Mesothelial cell of epicardium (in vitro differentiated cells): Measurements from ENCODE around the gene APBA3. TPM values are rescaled to one million over a fixed set of nuclear protein-coding genes. Genes with fewer than 3 reads are reported as not detected.

Experiments
- DNase-seq, 2 experiments: peaks; one replicate each; pipeline ENCODE4 v3.0.0; 2021; ENCODE audit warnings: low spot score in 2 of 2; ENCODE audit not compliant: unreplicated experiment in 2 of 2
- H3K27ac Mint-ChIP-seq: 2 replicates; pipeline ENCODE4 v1.8.0; 2021; ENCODE audit warnings: mixed read lengths
- H3K27me3 Mint-ChIP-seq: 2 replicates; pipeline ENCODE4 v1.8.0; 2021; ENCODE audit warnings: low read depth, mixed read lengths
- H3K36me3 Mint-ChIP-seq: 2 replicates; pipeline ENCODE4 v1.8.0; 2021; ENCODE audit warnings: mixed read lengths
- H3K4me1 Mint-ChIP-seq: 2 replicates; pipeline ENCODE4 v1.8.0; 2021; ENCODE audit warnings: mixed read lengths
- H3K4me3 Mint-ChIP-seq: 2 replicates; pipeline ENCODE4 v1.8.0; 2021; ENCODE audit warnings: mild to moderate bottlenecking, moderate library complexity, mixed read lengths
- H3K9me3 Mint-ChIP-seq: 2 replicates; pipeline ENCODE4 v1.8.0; 2021; ENCODE audit warnings: mixed read lengths
- total RNA-seq: library from RNA; stranded (reverse); gene quantifications from 3 replicates; pipeline ENCODE4 v1.2.1, GENCODE V29; 2021
- TF ChIP-seq, protein P1 (sequence below): fragments of 200-600 bp; sonication (generic); IDR thresholded peaks from one replicate; pipeline ENCODE4 v1.5.0; 2021; ENCODE audit warnings: antibody characterized with exemption; ENCODE audit not compliant: unreplicated experiment

Gene APBA3
- total RNA-seq, 1 donor from 2014 or later = 25.2 TPM

DNA sequence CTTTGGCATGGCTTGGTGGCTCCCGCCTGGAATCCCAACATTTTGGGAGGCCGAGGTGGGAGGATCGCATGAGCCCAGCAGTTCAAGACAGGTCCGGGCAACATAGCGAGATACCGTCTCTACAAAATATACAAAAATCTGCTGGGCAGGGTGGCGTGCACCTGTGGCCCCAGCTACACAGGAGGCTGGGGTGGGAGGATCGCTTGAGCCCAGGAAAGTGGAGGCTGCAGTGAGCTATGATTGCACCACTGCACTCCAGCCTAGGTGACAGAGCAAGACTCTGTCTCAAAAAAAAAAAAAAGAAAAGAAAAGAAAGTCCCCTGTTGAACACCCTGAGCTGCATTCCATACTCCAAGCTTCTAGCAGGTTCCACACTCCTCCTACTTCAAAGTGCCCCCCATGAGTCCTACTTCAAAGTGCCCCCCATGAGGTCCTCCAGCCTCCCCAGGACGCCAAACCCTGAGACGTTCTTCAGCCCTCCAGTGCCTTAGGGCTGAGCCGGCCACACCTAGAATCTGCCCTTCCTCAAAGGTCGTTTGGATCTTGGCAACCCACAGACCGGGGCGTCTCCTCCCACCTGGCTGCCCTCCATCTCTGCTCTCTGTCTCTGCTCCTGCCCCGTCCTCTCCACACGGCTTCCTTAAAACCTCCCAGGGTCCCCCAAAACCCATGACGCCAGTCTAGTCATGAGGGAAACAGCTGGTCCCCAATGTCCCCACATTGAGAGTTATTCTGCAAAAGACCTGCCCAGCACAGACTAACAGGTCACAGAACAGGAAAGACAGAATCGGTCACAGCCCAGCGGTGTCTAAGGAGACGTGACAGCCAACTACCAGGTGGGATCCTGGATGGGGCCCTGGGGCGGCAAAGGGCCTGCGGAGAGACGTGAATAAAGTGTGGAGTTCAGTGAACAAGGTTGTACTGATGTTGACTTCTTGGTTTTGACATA lies 48.6 kb downstream of the APBA3 start:
- Mint-ChIP-seq H3K4me1 (peaks cover 19% of the 10 kb centered on the region), H3K36me3 (no peaks in the 10 kb centered on the region), H3K4me3 (no peak overlapping the region), H3K27me3 (no peaks in the 10 kb centered on the region), H3K27ac (peak overlapping the region; percentile 71), H3K9me3 (no peaks in the 10 kb centered on the region)
- no peak for DNase-seq
- TF ChIP-seq, protein P1, sequence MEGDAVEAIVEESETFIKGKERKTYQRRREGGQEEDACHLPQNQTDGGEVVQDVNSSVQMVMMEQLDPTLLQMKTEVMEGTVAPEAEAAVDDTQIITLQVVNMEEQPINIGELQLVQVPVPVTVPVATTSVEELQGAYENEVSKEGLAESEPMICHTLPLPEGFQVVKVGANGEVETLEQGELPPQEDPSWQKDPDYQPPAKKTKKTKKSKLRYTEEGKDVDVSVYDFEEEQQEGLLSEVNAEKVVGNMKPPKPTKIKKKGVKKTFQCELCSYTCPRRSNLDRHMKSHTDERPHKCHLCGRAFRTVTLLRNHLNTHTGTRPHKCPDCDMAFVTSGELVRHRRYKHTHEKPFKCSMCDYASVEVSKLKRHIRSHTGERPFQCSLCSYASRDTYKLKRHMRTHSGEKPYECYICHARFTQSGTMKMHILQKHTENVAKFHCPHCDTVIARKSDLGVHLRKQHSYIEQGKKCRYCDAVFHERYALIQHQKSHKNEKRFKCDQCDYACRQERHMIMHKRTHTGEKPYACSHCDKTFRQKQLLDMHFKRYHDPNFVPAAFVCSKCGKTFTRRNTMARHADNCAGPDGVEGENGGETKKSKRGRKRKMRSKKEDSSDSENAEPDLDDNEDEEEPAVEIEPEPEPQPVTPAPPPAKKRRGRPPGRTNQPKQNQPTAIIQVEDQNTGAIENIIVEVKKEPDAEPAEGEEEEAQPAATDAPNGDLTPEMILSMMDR = no peak

DNA sequence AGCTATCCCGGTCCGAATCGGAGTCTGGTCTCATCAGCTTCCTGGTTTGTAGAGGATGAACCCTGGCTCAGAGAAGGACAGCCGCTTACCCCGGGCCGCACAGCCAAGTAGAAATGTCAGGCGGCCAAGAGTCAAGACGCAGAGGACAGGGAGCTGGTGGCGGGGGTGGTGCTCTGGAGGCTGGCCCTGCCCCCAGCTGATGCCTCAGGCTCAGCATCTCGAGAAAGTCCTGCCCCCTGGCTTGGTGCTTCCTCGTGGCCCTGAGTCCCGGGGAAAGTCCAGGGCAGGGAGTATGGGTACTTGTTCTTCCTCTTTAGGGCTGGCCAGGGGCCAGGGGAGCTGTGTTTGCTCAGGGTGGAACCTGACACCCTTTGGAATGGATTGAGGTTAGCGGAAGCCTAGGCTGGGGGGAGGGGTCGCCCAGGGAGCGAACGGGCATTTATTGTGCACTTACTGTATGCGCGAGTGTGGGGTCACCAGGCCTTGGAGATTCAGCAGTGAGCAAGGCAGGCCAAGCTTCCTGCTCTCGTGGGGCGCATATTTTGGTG lies 51.2 kb downstream of the APBA3 start:
- Mint-ChIP-seq H3K9me3 (no peaks in the 10 kb centered on the region), H3K27ac (no peak overlapping the region), H3K4me1 (peaks cover 19% of the 10 kb centered on the region), H3K27me3 (no peaks in the 10 kb centered on the region), H3K36me3 (no peaks in the 10 kb centered on the region), H3K4me3 (no peak overlapping the region)
- TF ChIP-seq, protein P1 = no peak
- no peak for DNase-seq

DNA sequence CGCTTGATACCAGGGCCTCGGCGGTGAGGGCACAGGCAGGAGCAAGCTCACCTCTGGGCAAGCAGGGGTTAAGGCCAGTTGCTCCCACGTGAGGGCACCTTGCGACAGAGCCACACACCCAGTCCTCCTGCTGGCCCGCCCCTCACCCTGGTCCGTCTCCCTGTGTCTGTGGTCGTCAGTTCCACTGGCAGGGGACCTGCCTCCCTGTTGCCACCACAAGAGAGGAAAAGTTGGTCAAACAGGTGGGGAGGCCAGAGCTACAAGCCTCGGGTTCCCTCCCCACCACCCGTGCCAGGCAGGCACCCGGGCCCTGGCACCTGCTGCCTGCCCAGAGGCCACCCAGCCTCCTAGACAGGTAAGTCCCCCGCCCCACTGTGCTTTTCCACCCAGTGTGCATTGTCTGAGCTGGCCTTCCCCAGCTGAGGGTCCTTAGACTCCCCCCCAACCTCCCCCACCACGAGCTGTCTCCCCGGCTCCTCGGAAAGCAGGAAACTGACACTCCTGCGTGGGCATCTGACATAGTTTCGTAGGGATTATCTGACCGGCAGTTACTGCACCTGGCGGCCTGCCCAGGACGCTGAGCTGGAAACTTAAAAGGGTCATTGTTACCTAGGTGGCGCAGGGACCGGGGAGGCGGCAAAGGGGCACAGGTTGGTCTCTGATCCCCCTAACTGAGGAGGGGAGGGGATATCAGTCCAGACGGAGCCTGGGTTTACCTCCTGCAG lies 53.1 kb downstream of the APBA3 start, which contains the start of gene TJP3:
Gene TJP3 (plus strand): TSS at position 178 of the 725 bp plus-strand sequence. CDS start 20,049 bp downstream, outside the sequence.
- no peaks in the 10 kb centered on the region for H3K9me3 Mint-ChIP-seq
- H3K36me3 Mint-ChIP-seq = no peaks in the 10 kb centered on the region
- peaks cover 18% of the 10 kb centered on the region for H3K4me1 Mint-ChIP-seq
- H3K27me3 Mint-ChIP-seq = no peaks in the 10 kb centered on the region
- DNase-seq = no peak
- H3K27ac Mint-ChIP-seq = no peak within 1 kb of the TSS
- TF ChIP-seq, protein P1 = no peak
- peak within 1 kb of the TSS; percentile 16 for H3K4me3 Mint-ChIP-seq

DNA sequence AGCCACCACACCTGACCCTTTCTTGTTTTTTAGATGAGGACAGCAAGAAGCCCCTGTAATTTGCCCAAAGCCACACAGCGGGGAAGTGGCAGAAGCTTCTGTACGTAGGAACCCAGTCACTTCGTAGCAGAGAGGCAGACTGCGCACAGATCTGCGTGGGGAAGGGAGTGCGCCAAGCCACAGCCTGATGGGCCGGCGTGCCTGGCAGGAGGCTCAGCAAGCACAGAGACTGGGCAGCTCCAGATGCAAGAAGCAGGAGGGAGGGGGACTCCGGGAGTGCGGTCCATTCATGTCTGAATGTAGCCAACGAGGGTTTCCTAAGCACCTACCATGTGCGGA lies 53.7 kb downstream of the APBA3 start:
- peaks cover 13% of the 10 kb centered on the region for H3K4me1 Mint-ChIP-seq
- H3K9me3 Mint-ChIP-seq = no peaks in the 10 kb centered on the region
- DNase-seq = no peak
- H3K4me3 Mint-ChIP-seq = no peak overlapping the region
- H3K27ac Mint-ChIP-seq = no peak overlapping the region
- no peaks in the 10 kb centered on the region for H3K36me3 Mint-ChIP-seq
- TF ChIP-seq, protein P1 = no peak
- H3K27me3 Mint-ChIP-seq = no peaks in the 10 kb centered on the region

DNA sequence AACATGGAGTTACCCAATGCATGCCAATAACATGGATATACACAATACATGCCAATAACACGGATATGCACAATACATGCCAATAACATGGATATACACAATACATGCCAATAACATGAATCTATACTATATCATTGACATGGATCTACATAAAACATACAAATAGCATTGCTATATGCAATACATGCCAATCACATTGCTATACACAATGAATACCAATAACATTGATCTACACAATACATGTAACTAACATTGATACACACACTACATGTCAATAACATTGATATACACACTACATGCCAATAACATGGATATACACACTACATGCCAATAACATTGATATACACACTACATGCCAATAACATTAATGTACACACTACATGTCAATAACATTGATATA lies 60.3 kb downstream of the APBA3 start:
- Mint-ChIP-seq H3K4me3 (peak overlapping the region; percentile 53), H3K9me3 (no peaks in the 10 kb centered on the region), H3K36me3 (no peaks in the 10 kb centered on the region)

More for the DNA sequence above, 60.3 kb downstream of the APBA3 start:
- Mint-ChIP-seq H3K27me3 (no peaks in the 10 kb centered on the region), H3K27ac (no peak overlapping the region), H3K4me1 (peaks cover 15% of the 10 kb centered on the region)
- no peak for DNase-seq
- TF ChIP-seq, protein P1 = no peak

Other genes starting within 250 kb of the APBA3 start
- 2.3 to 3.5 TPM (median 2.6 TPM) in 3 replicates for gene TEKTIP1, start 222.5 kb downstream of the APBA3 start, total RNA-seq
- 58.3 to 61.1 TPM (median 59.5 TPM) in 3 replicates for gene MFSD12, start 204.1 kb downstream of the APBA3 start, total RNA-seq
- gene HMG20B, start 188.7 kb downstream of the APBA3 start, total RNA-seq = 89.5 to 94.9 TPM (median 93.9 TPM) in 3 replicates
- 0.07 to 0.11 TPM (median 0.09 TPM) in 3 replicates for gene GIPC3, start 176.2 kb downstream of the APBA3 start, total RNA-seq
- 0.38 to 1.0 TPM (median 0.47 TPM) in 3 replicates for gene TBXA2R, start 154.8 kb downstream of the APBA3 start, total RNA-seq
- gene CACTIN, start 134.9 kb downstream of the APBA3 start, total RNA-seq = 36.6 to 39.2 TPM (median 37.3 TPM) in 3 replicates
- 43.9 to 47.1 TPM (median 45.7 TPM) in 3 replicates for gene PIP5K1C, start 61.2 kb downstream of the APBA3 start, total RNA-seq
- 20.0 to 21.7 TPM (median 20.1 TPM) in 3 replicates for gene TJP3, start 53.3 kb downstream of the APBA3 start, total RNA-seq
- 26.8 to 30.2 TPM (median 27.6 TPM) in 3 replicates for gene MRPL54, start 990 bp upstream of the APBA3 start, total RNA-seq
- gene RAX2, start 10.5 kb upstream of the APBA3 start, total RNA-seq = not detected in 3 replicates
- gene MATK, start 24.7 kb upstream of the APBA3 start, total RNA-seq = 3.7 to 5.0 TPM (median 4.0 TPM) in 3 replicates
- gene ZFR2, start 107.3 kb upstream of the APBA3 start, total RNA-seq = 2.6 to 3.6 TPM (median 3.0 TPM) in 3 replicates
- 0.18 TPM in 1 of 3 replicates, not detected in the others for gene ATCAY, start 119.0 kb upstream of the APBA3 start, total RNA-seq
- not detected in 3 replicates for gene NMRK2, start 171.4 kb upstream of the APBA3 start, total RNA-seq
- 127 to 135 TPM (median 131 TPM) in 3 replicates for gene DAPK3, start 209.4 kb upstream of the APBA3 start, total RNA-seq
- 2,808 to 2,923 TPM (median 2,892 TPM) in 3 replicates for gene EEF2, start 223.8 kb upstream of the APBA3 start, total RNA-seq
- gene PIAS4, start 246.0 kb upstream of the APBA3 start, total RNA-seq = 47.9 to 50.1 TPM (median 48.0 TPM) in 3 replicates